Prostate gland (tissue), 2 donors: ENCODE data around the gene PCSK6.

Experiments used
- CTCF ChIP-seq, 4 experiments: fragments of 200-600 bp in 2 of 4; fragments of 450-650 bp in 2 of 4; sonication (generic) in 2 of 4; IDR thresholded peaks; 1 replicate in 3 of 4; 2 replicates in 1 of 4; pipeline ENCODE4 v1.5.1; 2016 to 2019; ENCODE audit warnings: antibody characterized with exemption in 4 of 4, mild to moderate bottlenecking in 2 of 4, moderate library complexity in 2 of 4
- POLR2A ChIP-seq: fragments of 450-650 bp; IDR thresholded peaks from one replicate; pipeline ENCODE4 v1.6.1; 2016; ENCODE audit warnings: antibody characterized with exemption, mild to moderate bottlenecking
- POLR2AphosphoS5 ChIP-seq: sonication (generic); formaldehyde crosslinking; IDR thresholded peaks from one replicate; pipeline ENCODE4 v1.6.1; 2017; ENCODE audit warnings: antibody characterized with exemption

GRCh38 chr15:101269479-101270223 lies 219.9 kb downstream of the PCSK6 start:
- TF ChIP-seq POLR2AphosphoS5 = no peak
- peak in 1 of 4 experiments; percentile 16 for TF ChIP-seq CTCF (IDR thresholded peaks at IDR 0.05)
- TF ChIP-seq POLR2A = no peak
